IPS DF 6.9 (cell line): ENCODE data around the gene CEP85.
"Not testable (repeated sequence)": the region's sequence is repeated elsewhere in the genome, so short reads cannot be mapped to it uniquely, and the experiment has no call there.

Experiments used
- DNase-seq: peaks from one replicate; pipeline ENCODE4 v3.0.0-alpha.2; 2013; ENCODE audit warnings: low read depth, low spot score
- H3K27ac ChIP-seq: one replicate; pipeline ENCODE4 v1.5.1; 2013; ENCODE audit warnings: low read length, control low read depth
- H3K27me3 ChIP-seq: 2 replicates; pipeline ENCODE4 v1.6.1; 2013; ENCODE audit warnings: mild to moderate bottlenecking, low read length; ENCODE audit not compliant: control insufficient read depth, insufficient read depth
- H3K36me3 ChIP-seq: 2 replicates; pipeline ENCODE4 v1.6.1; 2013; ENCODE audit warnings: low read length; ENCODE audit not compliant: control insufficient read depth, insufficient read depth
- H3K4me1 ChIP-seq: 2 replicates; pipeline ENCODE4 v1.6.1; 2013; ENCODE audit warnings: low read length; ENCODE audit not compliant: control insufficient read depth, insufficient read depth
- H3K4me3 ChIP-seq: 2 replicates; pipeline ENCODE4 v1.5.1; 2013; ENCODE audit warnings: mild to moderate bottlenecking, low read length
- H3K9me3 ChIP-seq: 2 replicates; pipeline ENCODE4 v1.6.1; 2013; ENCODE audit warnings: low read length, inconsistent platforms; ENCODE audit not compliant: control insufficient read depth, insufficient read depth
- WGBS: extraction: QIAGEN DNeasy Blood & Tissue Kit; methylation state at CpG from one replicate; pipeline ENCODE4 v1.1.7; 2013; ENCODE audit warnings: mixed read lengths, missing lambda C conversion rate; ENCODE audit not compliant: insufficient read length, insufficient coverage; 5-methylcytosine and 5-hydroxymethylcytosine counted together

Gene CEP85

GRCh38 chr1:26300578-26301275 is 66.7 kb downstream of the CEP85 start:
- Histone ChIP-seq H3K4me3 (no peak overlapping the region), H3K4me1 (0 out of 2 replicates have a peak, but pooled peaks cover under 1% of the 10 kb centered on the region), H3K27ac (no peak overlapping the region), H3K36me3 (no peaks in the 10 kb centered on the region), H3K9me3 (no peaks in the 10 kb centered on the region), H3K27me3 (no peaks in the 10 kb centered on the region)
- no CpG with 5 or more reads among the region's 11 CpGs for WGBS
- no peak for DNase-seq

GRCh38 chr1:26302733-26303405 is 68.9 kb downstream of the CEP85 start:
- no CpG with 5 or more reads among the region's 8 CpGs for WGBS
- DNase-seq = no peak

GRCh38 chr1:26305667-26306289 is 71.8 kb downstream of the CEP85 start:
- 100% methylated on average over 2 of the region's 8 CpGs for WGBS
- H3K27ac ChIP-seq = no peak overlapping the region
- 0 out of 2 replicates have a peak, but pooled peaks cover 1% of the 10 kb centered on the region for H3K4me1 ChIP-seq
- H3K36me3 ChIP-seq = no peaks in the 10 kb centered on the region
- H3K9me3 ChIP-seq = no peaks in the 10 kb centered on the region
- no peaks in the 10 kb centered on the region for H3K27me3 ChIP-seq
- peak overlapping the region; percentile 48; the same call in 1 of the 2 replicates for H3K4me3 ChIP-seq
- DNase-seq = no peak

More at GRCh38 chr1:26302733-26303405, 68.9 kb downstream of the CEP85 start:
- H3K27me3 ChIP-seq = no peaks in the 10 kb centered on the region
- H3K4me1 ChIP-seq = 0 out of 2 replicates have a peak, but pooled peaks cover 1% of the 10 kb centered on the region
- no peak overlapping the region for H3K4me3 ChIP-seq
- H3K9me3 ChIP-seq = no peaks in the 10 kb centered on the region
- no peak overlapping the region for H3K27ac ChIP-seq
- H3K36me3 ChIP-seq = no peaks in the 10 kb centered on the region

GRCh38 chr1:26306290-26307229 is 72.6 kb downstream of the CEP85 start, which contains the start of gene UBXN11:
TSS of gene UBXN11 (minus strand) at chr1:26306636. CDS start at chr1:26302883, 3,753 bp downstream.
- Histone ChIP-seq H3K27ac (no peak within 1 kb of the TSS), H3K9me3 (no peaks in the 10 kb centered on the region), H3K36me3 (no peaks in the 10 kb centered on the region), H3K4me3 (peak within 1 kb of the TSS; percentile 48), H3K27me3 (no peaks in the 10 kb centered on the region), H3K4me1 (0 out of 2 replicates have a peak, but pooled peaks cover 1% of the 10 kb centered on the region)
- peak; percentile 96 for DNase-seq
- WGBS = no CpG with 5 or more reads among the region's 51 CpGs

GRCh38 chr1:26307363-26307781 is 73.4 kb downstream of the CEP85 start:
- Histone ChIP-seq H3K36me3 (no peaks in the 10 kb centered on the region), H3K9me3 (no peaks in the 10 kb centered on the region), H3K4me1 (0 out of 2 replicates have a peak, but pooled peaks cover 1% of the 10 kb centered on the region), H3K27ac (no peak overlapping the region), H3K4me3 (no peak overlapping the region), H3K27me3 (no peaks in the 10 kb centered on the region)
- WGBS = no CpG with 5 or more reads among the region's 6 CpGs
- DNase-seq = no peak

- not testable (repeated sequence) for H3K4me1 ChIP-seq, H3K27ac ChIP-seq
Observed at GRCh38 chr1:26307966-26308899, 74.2 kb downstream of the CEP85 start.

GRCh38 chr1:26314501-26314900 is 80.5 kb downstream of the CEP85 start:
- DNase-seq = no peak
- H3K9me3 ChIP-seq = no peaks in the 10 kb centered on the region
- peaks cover 3% of the 10 kb centered on the region; the same call in 1 of the 2 replicates for H3K4me1 ChIP-seq
- no peaks in the 10 kb centered on the region for H3K36me3 ChIP-seq
- H3K27ac ChIP-seq = no peak overlapping the region
- H3K4me3 ChIP-seq = no peak overlapping the region
- no CpG with 5 or more reads among the region's 5 CpGs for WGBS
- no peaks in the 10 kb centered on the region for H3K27me3 ChIP-seq

More at GRCh38 chr1:26307966-26308899, 74.2 kb downstream of the CEP85 start:
- H3K27me3 ChIP-seq, DNase-seq, H3K36me3 ChIP-seq, H3K4me3 ChIP-seq, H3K9me3 ChIP-seq: not testable (repeated sequence)
- no CpG with 5 or more reads among the region's 21 CpGs for WGBS

- Histone ChIP-seq H3K27me3 (no peaks in the 10 kb centered on the region), H3K36me3 (no peaks in the 10 kb centered on the region), H3K4me3 (no peak overlapping the region), H3K27ac (no peak overlapping the region), H3K9me3 (no peaks in the 10 kb centered on the region), H3K4me1 (peaks cover 3% of the 10 kb centered on the region; the same call in 1 of the 2 replicates)
- no CpG with 5 or more reads among the region's 8 CpGs for WGBS
- DNase-seq = no peak
Observed at GRCh38 chr1:26315874-26316850, 82.2 kb downstream of the CEP85 start.
